Measurements from ENCODE around the gene SARDH. TPM values are rescaled to one million over a fixed set of nuclear protein-coding genes. Genes with fewer than 3 reads are reported as not detected.

Gene SARDH
- total and polyA plus RNA-seq, 8 donors = 8.9 to 43.3 (median 20.5) TPM

DNA sequence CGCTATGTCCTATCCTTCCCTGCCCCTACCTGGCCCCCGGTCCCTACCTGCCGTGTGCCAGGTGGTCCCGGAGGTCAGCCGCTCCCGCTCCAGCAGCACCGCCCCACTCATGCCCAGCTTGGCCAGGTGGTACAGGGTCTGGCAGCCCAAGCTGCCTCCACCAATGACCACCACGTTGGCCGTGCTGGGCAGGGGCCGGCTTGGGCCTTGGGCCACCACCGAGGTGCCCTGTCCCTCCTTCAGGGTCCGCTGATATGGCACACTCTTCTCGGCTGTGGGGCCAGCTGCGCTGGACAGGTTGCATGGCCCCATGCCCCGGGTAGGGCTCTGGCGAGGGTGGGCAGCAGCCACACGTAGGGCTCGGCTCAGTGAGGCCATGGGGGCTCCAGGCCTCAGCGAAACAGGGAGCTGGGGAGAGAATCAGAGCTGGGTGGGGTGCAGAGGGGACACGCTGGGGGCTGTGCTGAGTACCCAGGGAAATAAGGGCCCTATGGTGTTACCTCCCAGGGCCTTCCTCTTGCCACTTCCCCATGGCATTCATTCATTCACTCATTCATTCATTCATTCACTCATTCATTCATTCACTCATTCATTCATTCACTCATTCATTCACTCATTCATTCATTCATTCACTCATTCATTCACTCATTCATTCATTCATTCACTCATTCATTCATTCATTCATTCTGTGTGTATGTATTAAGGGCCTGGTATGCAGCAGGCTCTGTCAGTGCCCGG is 4.2 kb downstream of the SARDH start:
- H3K27ac ChIP-seq = no peak overlapping the region
- no peaks in the 10 kb centered on the region for H3K27me3 ChIP-seq
- no peak overlapping the region for H3K4me3 ChIP-seq
- FAIRE-seq (no peak), DNase-seq (peak in 2 of 6 donors; percentile 49 to 82), ATAC-seq (no peak)
- H3K36me3 ChIP-seq = no peaks in the 10 kb centered on the region
- intact Hi-C loops (cut with DNase I) = no loop called here
- TF ChIP-seq, protein P1, sequence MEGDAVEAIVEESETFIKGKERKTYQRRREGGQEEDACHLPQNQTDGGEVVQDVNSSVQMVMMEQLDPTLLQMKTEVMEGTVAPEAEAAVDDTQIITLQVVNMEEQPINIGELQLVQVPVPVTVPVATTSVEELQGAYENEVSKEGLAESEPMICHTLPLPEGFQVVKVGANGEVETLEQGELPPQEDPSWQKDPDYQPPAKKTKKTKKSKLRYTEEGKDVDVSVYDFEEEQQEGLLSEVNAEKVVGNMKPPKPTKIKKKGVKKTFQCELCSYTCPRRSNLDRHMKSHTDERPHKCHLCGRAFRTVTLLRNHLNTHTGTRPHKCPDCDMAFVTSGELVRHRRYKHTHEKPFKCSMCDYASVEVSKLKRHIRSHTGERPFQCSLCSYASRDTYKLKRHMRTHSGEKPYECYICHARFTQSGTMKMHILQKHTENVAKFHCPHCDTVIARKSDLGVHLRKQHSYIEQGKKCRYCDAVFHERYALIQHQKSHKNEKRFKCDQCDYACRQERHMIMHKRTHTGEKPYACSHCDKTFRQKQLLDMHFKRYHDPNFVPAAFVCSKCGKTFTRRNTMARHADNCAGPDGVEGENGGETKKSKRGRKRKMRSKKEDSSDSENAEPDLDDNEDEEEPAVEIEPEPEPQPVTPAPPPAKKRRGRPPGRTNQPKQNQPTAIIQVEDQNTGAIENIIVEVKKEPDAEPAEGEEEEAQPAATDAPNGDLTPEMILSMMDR (IDR thresholded peaks at IDR 0.05) = no peak
- WGBS, 2 donors = 84 to 87% methylated on average over 21 of the region's 21 CpGs
- peaks cover 0 to 4% (median 4%) of the 10 kb centered on the region in 3 donors for H3K4me1 ChIP-seq
- H3K9me3 ChIP-seq = no peaks in the 10 kb centered on the region

- peak in 1 of 6 donors; percentile 19 for DNase-seq
- intact Hi-C loops (cut with DNase I) = no loop called here
- WGBS, 2 donors = 83 to 88% methylated on average over 4 of the region's 4 CpGs
- TF ChIP-seq, protein P1 (IDR thresholded peaks at IDR 0.05) = no peak
- Histone ChIP-seq H3K27ac (no peak overlapping the region), H3K27me3 (no peaks in the 10 kb centered on the region), H3K4me3 (no peak overlapping the region), H3K9me3 (no peaks in the 10 kb centered on the region), H3K4me1 (peaks cover 0 to 4% (median 4%) of the 10 kb centered on the region in 3 donors), H3K36me3 (no peaks in the 10 kb centered on the region)
- FAIRE-seq = no peak
- ATAC-seq = no peak
These were observed 4.7 kb downstream of the SARDH start for GRCh38 chr9:133733421-133733795.

- TF ChIP-seq, protein P1 (IDR thresholded peaks at IDR 0.05) = no peak
- peak in 2 of 6 donors; percentile 13 to 50 for DNase-seq
- FAIRE-seq = no peak
- no peak overlapping the region for H3K4me3 ChIP-seq
- H3K27me3 ChIP-seq = no peaks in the 10 kb centered on the region
- no peak for ATAC-seq
- H3K4me1 ChIP-seq = peaks cover 0 to 4% (median 4%) of the 10 kb centered on the region in 3 donors
- 74 to 82% methylated on average over 10 of the region's 10 CpGs for WGBS, 2 donors
- no peaks in the 10 kb centered on the region for H3K9me3 ChIP-seq
- H3K36me3 ChIP-seq = no peaks in the 10 kb centered on the region
- H3K27ac ChIP-seq = no peak overlapping the region
- intact Hi-C loops (cut with DNase I) = no loop called here
These were observed 5.3 kb downstream of the SARDH start for GRCh38 chr9:133732639-133733408.

- H3K4me3 ChIP-seq = no peak overlapping the region
- no peak overlapping the region for H3K27ac ChIP-seq
- DNase-seq (peak in 5 of 6 donors; percentile 68 to 91 (median 88)), FAIRE-seq (no peak), ATAC-seq (peak; percentile 88 to 96 (median 90))
- H3K4me1 ChIP-seq = peaks cover 0 to 4% (median 4%) of the 10 kb centered on the region in 3 donors
- WGBS, 2 donors = 68 to 71% methylated on average over 26 to 30 of the region's 30 CpGs
- intact Hi-C loops (cut with DNase I) = no loop called here
- no peaks in the 10 kb centered on the region for H3K9me3 ChIP-seq
- TF ChIP-seq, protein P1 (IDR thresholded peaks at IDR 0.05) = no peak
- no peaks in the 10 kb centered on the region for H3K36me3 ChIP-seq
- H3K27me3 ChIP-seq = no peaks in the 10 kb centered on the region
These were observed 6.1 kb downstream of the SARDH start for GRCh38 chr9:133731876-133732638.

All from pancreas (tissue), 10 donors.